GM19468 (cell line): ENCODE results near the gene PSKH1.
A peak's percentile ranks its signal among the peaks of the same experiment; 100 is the strongest.
"Not testable (repeated sequence)": the region's sequence is repeated elsewhere in the genome, so short reads cannot be mapped to it uniquely, and the experiment has no call there.

Experiments
- ATAC-seq: cut with Tn5 transposase; IDR thresholded peaks from one replicate; pipeline ENCODE4 v1.9.1; 2021; ENCODE audit warnings: mild to moderate bottlenecking, moderate library complexity, moderate number of reproducible peaks; ENCODE audit not compliant: unreplicated experiment; ENCODE audit errors: extremely low read depth

PSKH1 gene

GRCh38 chr16:67892899-67893742, at the start of gene PSKH1:
TSS of gene PSKH1 (plus strand) at chr16:67893254. CDS start at chr16:67908750, 15,496 bp downstream.
- ATAC-seq: peak; percentile 60

DNA sequence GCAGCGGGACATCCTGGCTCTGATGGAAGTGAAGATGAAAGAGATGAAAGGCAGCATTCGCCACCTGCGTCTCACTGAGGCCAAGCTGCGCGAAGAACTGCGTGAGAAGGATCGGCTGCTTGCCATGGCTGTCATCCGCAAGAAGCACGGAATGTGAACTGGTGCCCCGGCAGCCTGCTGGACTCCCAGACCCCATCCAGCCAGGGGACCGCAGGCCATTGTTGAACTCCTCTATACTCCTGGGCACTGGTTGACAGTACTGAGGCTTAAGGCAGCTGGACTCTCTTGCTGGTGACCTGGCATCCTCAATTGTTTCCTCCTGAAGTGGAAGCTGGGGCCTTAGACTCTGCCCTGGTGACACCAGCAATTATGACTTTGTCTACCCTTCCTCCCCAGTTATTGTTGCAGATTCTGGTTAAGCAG, 49.7 kb upstream of the PSKH1 start:
- ATAC-seq: no peak

DNA sequence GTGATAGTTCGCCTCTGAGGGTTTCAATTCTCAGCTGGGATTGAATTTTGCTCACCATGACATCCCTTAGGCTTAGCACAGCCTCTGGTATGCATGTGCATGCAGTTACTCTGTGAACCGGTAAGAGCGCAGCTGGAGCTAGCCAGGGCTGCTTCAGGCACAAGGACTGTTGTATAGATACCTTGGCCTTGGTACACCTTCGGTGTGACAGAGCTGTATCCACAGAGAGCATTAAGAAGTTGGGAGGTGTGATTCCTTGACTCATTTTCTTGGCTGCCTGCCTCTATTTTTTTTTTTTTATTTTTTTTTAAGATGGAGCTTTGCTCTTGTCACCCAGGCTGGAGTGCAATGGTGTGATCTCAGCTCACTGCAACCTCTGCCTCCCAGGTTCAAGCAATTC, 48.6 kb upstream of the PSKH1 start:
- no peak for ATAC-seq

- ATAC-seq: no peak
Measured at GRCh38 chr16:67845291-67846062, 47.6 kb upstream of the PSKH1 start.

- no peak for ATAC-seq
Measured at GRCh38 chr16:67846063-67846319, 47.1 kb upstream of the PSKH1 start.

- ATAC-seq: peak; percentile 16
Measured at GRCh38 chr16:67846320-67847063, 46.6 kb upstream of the PSKH1 start, which contains the start of gene NUTF2. TSS of gene NUTF2 (plus strand) at chr16:67846933. CDS start at chr16:67865131, 18,198 bp downstream.

- ATAC-seq: peak; percentile 8
Measured at GRCh38 chr16:67847064-67847861, 45.8 kb upstream of the PSKH1 start, which contains the start of gene CENPT. TSS of gene CENPT (minus strand) at chr16:67847693. CDS start at chr16:67833859, 13,834 bp downstream.

DNA sequence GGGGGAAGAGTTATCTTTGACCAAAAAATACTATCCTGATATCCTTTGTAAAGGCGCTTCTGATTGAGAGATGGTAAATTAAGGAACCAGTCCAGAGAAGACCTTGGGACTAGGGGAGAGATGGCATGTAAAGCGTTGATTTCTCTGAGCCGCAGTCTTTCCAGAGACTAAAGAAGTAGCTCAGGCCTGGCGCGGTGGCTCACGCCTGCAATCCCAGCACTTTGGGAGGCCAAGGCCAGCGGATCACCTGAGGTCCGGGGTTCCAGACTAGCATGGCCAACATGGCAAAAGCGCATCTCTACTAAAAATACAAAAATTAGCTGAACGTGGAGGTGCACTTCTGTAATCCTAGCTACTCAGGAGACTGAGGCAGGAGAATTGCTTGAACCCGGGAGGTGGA, 44.9 kb upstream of the PSKH1 start:
- ATAC-seq: no peak

GRCh38 chr16:67853670-67854069, 39.4 kb upstream of the PSKH1 start:
- ATAC-seq: no peak

- ATAC-seq: no peak
Measured at GRCh38 chr16:67855789-67856188, 37.3 kb upstream of the PSKH1 start.

- no peak for ATAC-seq
Measured at GRCh38 chr16:67856927-67857546, 36.0 kb upstream of the PSKH1 start.

DNA sequence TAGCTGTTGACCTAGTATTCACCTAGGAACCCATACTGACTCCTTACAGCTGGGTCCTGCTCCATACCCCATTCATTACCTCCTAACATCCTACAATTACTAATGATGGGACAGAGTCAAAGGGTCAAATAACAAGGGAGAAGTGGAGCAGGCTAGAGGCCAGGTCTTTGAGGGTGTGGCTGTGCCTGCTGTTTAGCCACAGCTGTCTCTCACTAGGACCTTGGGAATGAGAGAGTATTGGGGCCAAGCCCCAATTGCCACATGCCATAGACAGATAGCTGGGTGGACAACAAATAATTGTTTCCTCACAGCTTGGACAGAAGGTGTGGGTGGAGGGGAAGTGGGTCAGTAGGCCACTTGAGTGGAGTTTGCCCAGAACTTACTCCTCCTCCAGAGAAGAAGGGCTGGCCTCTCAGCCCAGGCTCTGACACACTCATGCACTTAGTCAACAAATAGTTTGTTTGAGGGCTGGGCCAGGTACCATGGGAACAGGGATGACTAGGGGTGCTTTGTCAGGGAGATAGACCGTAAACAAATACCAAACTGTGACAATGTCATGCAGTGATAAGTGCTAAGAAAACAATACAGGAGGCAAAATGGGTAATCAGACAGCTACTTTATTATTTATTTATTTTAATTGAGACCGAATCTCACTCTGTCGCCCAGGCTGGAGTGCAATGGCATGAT, 35.4 kb upstream of the PSKH1 start:
- ATAC-seq: no peak

DNA sequence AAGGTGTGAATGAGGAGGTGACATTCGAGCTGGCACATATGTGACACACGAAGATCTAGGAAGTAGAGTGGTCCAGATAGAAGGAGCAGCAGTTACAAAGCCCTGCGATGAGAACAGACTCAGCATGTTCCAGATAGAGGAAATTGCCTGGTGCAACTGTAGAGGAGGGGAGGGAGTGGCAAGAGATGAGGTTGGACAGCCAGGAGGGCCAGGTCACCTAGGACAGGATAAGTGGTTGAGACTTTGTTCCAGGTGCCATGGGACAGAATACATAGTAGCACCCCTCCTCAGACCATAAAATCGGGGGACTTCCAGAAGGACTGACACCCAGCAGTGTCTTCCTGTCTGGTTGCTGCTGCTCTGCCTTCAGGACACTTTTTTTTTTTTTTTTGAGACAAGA, 34.6 kb upstream of the PSKH1 start:
- ATAC-seq: no peak

GRCh38 chr16:67860589-67861398, 32.3 kb upstream of the PSKH1 start:
- no peak for ATAC-seq

DNA sequence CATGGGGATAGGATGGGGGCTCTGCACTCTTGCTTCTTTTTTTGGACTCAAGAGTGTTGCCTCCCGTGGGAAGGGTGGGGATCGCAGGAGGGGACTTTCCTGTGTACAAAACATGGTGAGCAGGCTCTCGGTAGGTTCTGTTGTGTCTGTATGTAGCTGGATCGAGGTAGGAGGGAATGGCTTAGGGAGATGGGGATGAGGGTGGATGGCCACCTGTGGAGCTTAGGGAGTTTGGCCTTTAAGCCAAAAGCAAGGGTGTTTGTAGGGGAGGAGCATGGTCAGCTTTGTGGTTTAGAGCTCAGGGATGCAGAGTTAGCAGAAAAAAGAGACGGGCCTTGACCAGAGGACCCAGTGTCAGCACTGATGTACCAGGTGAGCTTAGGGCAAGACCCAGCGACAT, 31.2 kb upstream of the PSKH1 start:
- ATAC-seq: no peak

DNA sequence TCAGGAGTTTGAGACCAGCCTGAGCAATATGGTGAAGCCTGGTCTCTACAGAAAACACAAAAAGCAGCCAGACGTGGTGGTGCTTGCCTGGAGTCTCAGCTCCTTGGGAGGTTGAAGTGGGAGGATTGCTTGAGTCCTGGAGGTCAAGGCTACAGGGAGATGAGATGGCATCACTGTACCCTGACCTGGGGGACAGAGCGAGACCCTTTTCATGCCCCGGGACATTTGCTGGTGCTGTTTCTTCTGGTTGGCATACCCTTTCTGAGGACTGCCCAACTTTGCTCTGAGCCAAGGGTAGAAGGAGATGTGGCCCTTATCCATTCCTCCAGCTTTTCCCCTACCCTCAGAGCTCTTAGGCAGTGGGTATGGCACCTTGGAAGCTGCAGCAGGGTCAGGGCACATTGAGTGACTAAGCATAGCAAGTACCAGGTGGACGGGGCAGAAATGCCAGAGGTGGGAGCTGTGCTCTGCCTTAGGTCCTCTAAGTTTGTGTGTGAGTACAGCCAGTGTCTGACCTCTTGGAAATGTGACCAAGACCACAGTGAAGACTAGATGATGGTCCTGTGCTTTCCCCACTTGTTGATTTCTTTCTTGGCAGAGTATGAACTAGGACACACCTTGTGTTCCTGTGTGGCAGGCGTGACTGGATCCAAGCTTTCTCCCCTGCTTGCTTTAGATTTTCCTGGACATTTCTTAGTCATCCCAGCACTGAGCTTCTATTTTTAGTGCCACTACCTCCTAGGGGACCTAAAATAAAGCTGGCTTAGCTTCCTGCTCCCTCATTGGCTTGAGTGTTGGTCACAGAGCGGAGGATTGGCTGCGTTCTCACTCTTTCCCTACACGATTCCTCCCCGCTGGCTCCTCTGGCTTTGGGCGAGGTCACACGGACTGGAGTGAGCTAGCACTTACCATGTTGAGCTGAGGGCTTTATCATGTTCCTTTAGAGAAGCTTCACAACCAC, 30.2 kb upstream of the PSKH1 start:
- ATAC-seq: no peak

DNA sequence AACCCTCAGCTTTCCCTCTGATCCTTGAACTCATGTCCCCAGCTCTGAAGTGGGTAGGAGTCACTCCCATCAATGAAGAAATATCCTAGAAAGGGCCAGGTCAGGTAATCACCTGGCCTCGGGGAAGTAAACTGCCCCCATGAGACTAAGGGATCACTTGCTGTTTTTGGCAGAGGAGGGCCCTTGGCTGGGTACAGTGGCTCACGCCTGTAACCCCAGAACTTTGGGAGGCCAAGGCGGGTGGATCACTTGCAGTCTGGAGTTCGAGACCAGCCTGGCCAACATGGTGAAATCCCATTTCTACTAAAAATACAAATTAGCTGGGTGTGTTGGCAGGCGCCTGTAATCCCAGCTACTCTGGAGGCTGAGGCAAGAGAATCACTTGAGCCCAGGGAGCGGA, 29.0 kb upstream of the PSKH1 start:
- ATAC-seq: not testable (repeated sequence)
